Astrocyte of the spinal cord (primary cell): ENCODE measurements around the gene DZIP1.

Source experiments
- DNase-seq: peaks from one replicate; pipeline ENCODE4 v3.0.0; 2011; ENCODE audit warnings: low read depth, low spot score
- H3K4me3 ChIP-seq: 2 replicates; pipeline ENCODE4 v1.5.1; 2011; ENCODE audit warnings: low read depth, mild to moderate bottlenecking, low read length, moderate library complexity
- CTCF ChIP-seq: IDR thresholded peaks from 2 replicates; pipeline ENCODE4 v1.5.1; 2012; ENCODE audit warnings: low read depth, mild to moderate bottlenecking, low read length, inconsistent platforms
- in situ Hi-C: cut with HindIII; loops from 2 replicates; pipeline ENCODE4 v1.10.0; 2017; ENCODE audit warnings: low sequenced_read_pairs

The DZIP1 gene

GRCh38 chr13:95593462-95593861, 51.0 kb downstream of the DZIP1 start:
- H3K4me3 ChIP-seq = no peak overlapping the region
- in situ Hi-C loops = no loop called here
- no peak for DNase-seq
- TF ChIP-seq CTCF = no peak

GRCh38 chr13:95588721-95589120, 55.8 kb downstream of the DZIP1 start:
- in situ Hi-C loops = no loop called here
- no peak for TF ChIP-seq CTCF
- peak; percentile 34 for DNase-seq

GRCh38 chr13:95588134-95588533, 56.4 kb downstream of the DZIP1 start:
- H3K4me3 ChIP-seq = no peak overlapping the region
- no peak for TF ChIP-seq CTCF
- in situ Hi-C loops = no loop called here
- DNase-seq = no peak

More at GRCh38 chr13:95588721-95589120, 55.8 kb downstream of the DZIP1 start:
- H3K4me3 ChIP-seq = no peak overlapping the region

- no peak for TF ChIP-seq CTCF
- no peak for DNase-seq
- H3K4me3 ChIP-seq = no peak overlapping the region
- in situ Hi-C loops = no loop called here
These were observed 58.6 kb downstream of the DZIP1 start for GRCh38 chr13:95585867-95586266.

- in situ Hi-C loops = no loop called here
- no peak overlapping the region for H3K4me3 ChIP-seq
- TF ChIP-seq CTCF = no peak
- no peak for DNase-seq
These were observed 65.2 kb downstream of the DZIP1 start for GRCh38 chr13:95579303-95579702.

GRCh38 chr13:95573221-95573620, 71.3 kb downstream of the DZIP1 start:
- in situ Hi-C loops = no loop called here

More at GRCh38 chr13:95573221-95573620, 71.3 kb downstream of the DZIP1 start:
- no peak for TF ChIP-seq CTCF
- DNase-seq = peak; percentile 13
- H3K4me3 ChIP-seq = no peak overlapping the region
